Mucosa of descending colon (tissue), 3 donors: ENCODE results near the gene UGT1A3. TPM values are rescaled to one million over a fixed set of nuclear protein-coding genes. Genes with fewer than 3 reads are reported as not detected.

Experiments used
- ATAC-seq: fragments of 200-7000 bp; cut with Tn5 transposase; one replicate; pipeline ENCODE4 v1.9.1; 2020; ENCODE audit warnings: mild to moderate bottlenecking, moderate library complexity
- DNase-seq, 3 donors: peaks; one replicate each; pipeline ENCODE4 v3.0.0-alpha.2; 2020
- H3K36me3 ChIP-seq: fragments of 200-600 bp; one replicate; pipeline ENCODE4 v1.8.0; 2021; ENCODE audit warnings: low read depth, mild to moderate bottlenecking
- H3K4me1 ChIP-seq: fragments of 200-600 bp; one replicate; pipeline ENCODE4 v1.8.0; 2021; ENCODE audit warnings: low read depth, mild to moderate bottlenecking
- H3K4me3 ChIP-seq: fragments of 200-600 bp; one replicate; pipeline ENCODE4 v1.8.0; 2021; ENCODE audit warnings: mild to moderate bottlenecking
- H3K9me3 ChIP-seq: fragments of 200-600 bp; one replicate; pipeline ENCODE4 v1.8.0; 2021; ENCODE audit warnings: mild to moderate bottlenecking
- intact Hi-C, 2 donors: fragments of 100-400 bp; cut with DNase I in 1 of 2; cut with micrococcal nuclease in 1 of 2; formaldehyde crosslinking; loops; one replicate each; pipeline versions ENCODE4 v1.11.0 to v1.11.1; 2022; cut with DNase I, micrococcal nuclease
- total RNA-seq, 3 donors: library from RNA; stranded (reverse); fragmentation: NEBNext Ultra II Directional in 2 of 3; extraction: Animal tissue kit (Norgen Biotek cat#: 25700) in 2 of 3; gene quantifications; one replicate each; pipeline versions ENCODE4 v1.2.1 to v1.2.4, GENCODE V29; 2021 to 2023
- TF ChIP-seq, protein P1 (sequence below): fragments of 200-600 bp; IDR thresholded peaks from one replicate; pipeline ENCODE4 v1.8.0; 2022; ENCODE audit warnings: antibody characterized with exemption, mild to moderate bottlenecking
- donor health status: DM: no; HTN: no; CAD: no; lungs with moderate emphysema.
- donor health status: DM: no; HTN: no; CAD: no.
- donor health status: DM: no; HTN: yes; CAD: no.

The UGT1A3 gene
- total RNA-seq, 3 donors from 2014 or later, result 2.6 to 4.7 (median 2.7) TPM

DNA sequence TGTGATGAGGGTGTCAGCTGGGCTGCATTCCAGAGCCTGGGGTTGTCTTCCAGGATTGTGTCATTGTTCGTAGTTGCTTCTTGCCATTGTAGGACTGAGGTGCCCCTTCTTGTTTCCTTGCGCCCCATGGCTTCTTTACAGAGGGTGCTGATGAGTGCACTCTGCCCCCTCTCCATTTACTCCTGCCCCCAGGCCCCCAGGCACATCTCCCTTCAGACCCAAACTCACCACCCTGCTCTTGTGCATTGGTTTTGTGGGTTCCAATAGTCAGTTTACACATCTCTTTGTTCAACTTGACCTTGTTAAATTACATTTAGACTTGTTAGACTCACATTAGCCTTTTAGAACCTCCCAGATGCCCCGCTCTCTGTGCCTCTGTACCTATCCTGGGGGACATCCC is 92.4 kb downstream of the UGT1A3 start:
- DNase-seq (no peak), ATAC-seq (no peak)
- intact Hi-C loops, result no loop called here

DNA sequence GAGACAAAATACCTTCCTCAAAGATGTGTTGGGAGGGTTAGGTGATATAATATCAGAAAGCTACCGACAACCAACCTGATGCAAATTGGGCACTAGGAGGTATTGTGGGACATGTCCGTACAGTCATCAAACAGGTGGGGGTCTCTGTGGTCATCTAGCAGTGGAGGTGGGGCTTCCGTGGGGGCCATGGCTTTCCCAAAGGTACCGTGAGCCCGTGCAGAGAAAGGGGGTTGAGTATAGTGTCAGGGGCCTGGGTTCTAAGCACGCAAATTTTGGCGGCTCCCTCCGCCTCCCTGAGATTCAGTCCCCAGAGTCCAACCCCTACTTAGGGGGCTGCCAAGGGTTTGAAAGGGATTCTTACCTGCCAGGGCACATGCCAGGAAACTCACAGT is 92.9 kb downstream of the UGT1A3 start:
- ATAC-seq (no peak), DNase-seq (no peak)
- TF ChIP-seq, protein P1, sequence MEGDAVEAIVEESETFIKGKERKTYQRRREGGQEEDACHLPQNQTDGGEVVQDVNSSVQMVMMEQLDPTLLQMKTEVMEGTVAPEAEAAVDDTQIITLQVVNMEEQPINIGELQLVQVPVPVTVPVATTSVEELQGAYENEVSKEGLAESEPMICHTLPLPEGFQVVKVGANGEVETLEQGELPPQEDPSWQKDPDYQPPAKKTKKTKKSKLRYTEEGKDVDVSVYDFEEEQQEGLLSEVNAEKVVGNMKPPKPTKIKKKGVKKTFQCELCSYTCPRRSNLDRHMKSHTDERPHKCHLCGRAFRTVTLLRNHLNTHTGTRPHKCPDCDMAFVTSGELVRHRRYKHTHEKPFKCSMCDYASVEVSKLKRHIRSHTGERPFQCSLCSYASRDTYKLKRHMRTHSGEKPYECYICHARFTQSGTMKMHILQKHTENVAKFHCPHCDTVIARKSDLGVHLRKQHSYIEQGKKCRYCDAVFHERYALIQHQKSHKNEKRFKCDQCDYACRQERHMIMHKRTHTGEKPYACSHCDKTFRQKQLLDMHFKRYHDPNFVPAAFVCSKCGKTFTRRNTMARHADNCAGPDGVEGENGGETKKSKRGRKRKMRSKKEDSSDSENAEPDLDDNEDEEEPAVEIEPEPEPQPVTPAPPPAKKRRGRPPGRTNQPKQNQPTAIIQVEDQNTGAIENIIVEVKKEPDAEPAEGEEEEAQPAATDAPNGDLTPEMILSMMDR, result no peak
- no peaks in the 10 kb centered on the region for H3K36me3 ChIP-seq
- H3K9me3 ChIP-seq, result no peaks in the 10 kb centered on the region
- no peak overlapping the region for H3K4me3 ChIP-seq
- intact Hi-C loops, result no loop called here
- H3K4me1 ChIP-seq, result no peaks in the 10 kb centered on the region

More for the DNA sequence above, 92.4 kb downstream of the UGT1A3 start:
- TF ChIP-seq, protein P1, result no peak
- Histone ChIP-seq H3K36me3 (no peaks in the 10 kb centered on the region), H3K4me3 (no peak overlapping the region), H3K4me1 (no peaks in the 10 kb centered on the region), H3K9me3 (no peaks in the 10 kb centered on the region)

GRCh38 chr2:233822101-233822771 is 93.4 kb downstream of the UGT1A3 start:
- TF ChIP-seq, protein P1, result no peak
- no peak for DNase-seq
- Histone ChIP-seq H3K36me3 (no peaks in the 10 kb centered on the region), H3K4me3 (no peak overlapping the region), H3K4me1 (no peaks in the 10 kb centered on the region), H3K9me3 (no peaks in the 10 kb centered on the region)
- intact Hi-C loops, result no loop called here
- ATAC-seq, result no peak

Other genes starting within 250 kb of the UGT1A3 start
- 10 to 100 TPM; 30.6 to 32.7 (median 31.2) TPM for gene USP40, start 162.3 kb upstream of the UGT1A3 start, total RNA-seq
- gene UGT1A8, start 111.4 kb upstream of the UGT1A3 start, total RNA-seq, result 10 to 100 TPM in 2 of 3 donors, 1 to 10 TPM in 1; 7.4 to 34.2 (median 12.2) TPM
- gene UGT1A10, start 92.6 kb upstream of the UGT1A3 start, total RNA-seq, result 100 to 1,000 TPM in 1 of 3 donors, 10 to 100 TPM in 2; 42.0 to 116 (median 43.9) TPM
- 10 to 100 TPM in 1 of 3 donors, 1 to 10 TPM in 2; 3.6 to 11.4 (median 4.0) TPM for gene UGT1A9, start 57.1 kb upstream of the UGT1A3 start, total RNA-seq
- 10 to 100 TPM in 1 of 3 donors, 1 to 10 TPM in 2; 5.4 to 19.5 (median 5.9) TPM for gene UGT1A7, start 47.1 kb upstream of the UGT1A3 start, total RNA-seq
- gene UGT1A6, start 36.2 kb upstream of the UGT1A3 start, total RNA-seq, result 10 to 100 TPM in 1 of 3 donors, 1 to 10 TPM in 2; 8.5 to 19.3 (median 8.7) TPM
- gene UGT1A5, start 16.1 kb upstream of the UGT1A3 start, total RNA-seq, result 1 to 10 TPM; 2.1 to 6.5 (median 2.4) TPM
- 1 to 10 TPM; 2.4 to 7.0 (median 2.9) TPM for gene UGT1A4, start 10.3 kb upstream of the UGT1A3 start, total RNA-seq
- 1 to 10 TPM; 4.0 to 7.0 (median 4.9) TPM for gene UGT1A1, start 31.2 kb downstream of the UGT1A3 start, total RNA-seq
- under 1 TPM in 1 of 3 donors, not detected in 2; 0.20 TPM for gene MROH2A, start 49.3 kb downstream of the UGT1A3 start, total RNA-seq
- gene HJURP, start 125.5 kb downstream of the UGT1A3 start, total RNA-seq, result 1 to 10 TPM; 1.7 to 9.8 (median 3.6) TPM
- not detected for gene TRPM8, start 188.3 kb downstream of the UGT1A3 start, total RNA-seq